DOHH2 (cell line): Measurements from ENCODE around the gene PRORP.

ENCODE experiments used
- H3F3A ChIP-seq: fragments of 200-600 bp; sonication (generic), shearing (Covaris generic); 2 replicates; pipeline ENCODE4 v1.6.0; 2016; ENCODE audit warnings: antibody characterized with exemption, mild to moderate bottlenecking; ENCODE audit not compliant: control insufficient read depth, insufficient read depth
- H3K27ac ChIP-seq: fragments of 200-600 bp; sonication (generic); 2 replicates; pipeline ENCODE4 v1.5.1; 2014; ENCODE audit warnings: low read depth, mild to moderate bottlenecking, low read length, moderate library complexity
- H3K27me3 ChIP-seq: fragments of 200-600 bp; sonication (generic); 2 replicates; pipeline ENCODE4 v1.6.1; 2014; ENCODE audit warnings: mild to moderate bottlenecking, low read length, mixed read lengths; ENCODE audit not compliant: control insufficient read depth
- H3K36me3 ChIP-seq: fragments of 200-600 bp; sonication (generic); 2 replicates; pipeline ENCODE4 v1.6.1; 2014; ENCODE audit warnings: mild to moderate bottlenecking, low read length, moderate library complexity, mixed read lengths; ENCODE audit not compliant: control insufficient read depth
- H3K4me1 ChIP-seq: fragments of 200-600 bp; sonication (generic); 2 replicates; pipeline ENCODE4 v1.6.1; 2014; ENCODE audit warnings: mild to moderate bottlenecking, low read length, mixed read lengths; ENCODE audit not compliant: control insufficient read depth
- H3K4me2 ChIP-seq: fragments of 200-600 bp; sonication (generic); 2 replicates; pipeline ENCODE4 v1.6.0; 2014; ENCODE audit warnings: mild to moderate bottlenecking, low read length, moderate library complexity
- H3K4me3 ChIP-seq: fragments of 200-600 bp; sonication (generic); 2 replicates; pipeline ENCODE4 v1.5.1; 2014; ENCODE audit warnings: mild to moderate bottlenecking, low read length, mixed read lengths
- H3K79me2 ChIP-seq: fragments of 200-600 bp; sonication (generic); 2 replicates; pipeline ENCODE4 v1.6.1; 2014; ENCODE audit warnings: mild to moderate bottlenecking, low read length, mixed read lengths; ENCODE audit not compliant: control insufficient read depth
- H3K9me2 ChIP-seq: fragments of 200-600 bp; sonication (generic); replicated peaks from 2 replicates; pipeline ENCODE4 v1.6.1; 2014; ENCODE audit warnings: mild to moderate bottlenecking, low read length, mixed read lengths; ENCODE audit not compliant: control insufficient read depth
- H3K9me3 ChIP-seq: fragments of 200-600 bp; sonication (generic); 2 replicates; pipeline ENCODE4 v1.6.1; 2014; ENCODE audit warnings: antibody characterized with exemption, low read length, mixed read lengths; ENCODE audit not compliant: control insufficient read depth, insufficient read depth
- H4K20me1 ChIP-seq: fragments of 200-600 bp; sonication (generic); 2 replicates; pipeline ENCODE4 v1.6.0; 2014; ENCODE audit warnings: low read depth, mild to moderate bottlenecking, antibody characterized with exemption, low read length, moderate library complexity; ENCODE audit not compliant: control insufficient read depth, insufficient read depth
- EZH2phosphoT487 ChIP-seq: fragments of 200-600 bp; sonication (generic); IDR thresholded peaks from 2 replicates; pipeline ENCODE4 v1.6.1; 2017; ENCODE audit warnings: borderline replicate concordance, mild to moderate bottlenecking, antibody characterized with exemption, low read length, moderate library complexity, mixed read lengths
- TF ChIP-seq, protein P1 (sequence below): fragments of 200-600 bp; sonication (generic); IDR thresholded peaks from one replicate; pipeline ENCODE4 v1.5.1; 2014; ENCODE audit warnings: antibody characterized with exemption, mild to moderate bottlenecking, low read depth, low read length; ENCODE audit not compliant: poor library complexity, severe bottlenecking

PRORP gene

DNA sequence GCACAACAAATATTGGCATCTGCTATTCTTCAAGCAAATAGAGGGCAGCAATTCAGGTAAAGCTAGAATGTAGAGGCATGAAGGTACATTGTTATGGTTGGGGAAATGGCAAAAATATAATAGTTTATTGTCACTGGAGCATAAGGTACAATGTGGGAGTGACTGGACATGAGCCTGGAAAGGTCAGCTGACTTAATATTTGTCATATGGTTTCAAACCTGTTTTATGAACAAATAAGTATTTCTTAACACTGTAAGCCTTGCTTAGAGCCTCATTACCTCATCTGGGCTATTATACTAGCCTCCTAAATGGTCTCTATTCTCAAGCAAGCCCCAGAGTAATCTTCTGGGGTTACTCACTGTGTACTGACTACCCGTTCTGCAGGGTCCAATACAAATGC, 42.6 kb upstream of the PRORP start:
- TF ChIP-seq, protein P1, sequence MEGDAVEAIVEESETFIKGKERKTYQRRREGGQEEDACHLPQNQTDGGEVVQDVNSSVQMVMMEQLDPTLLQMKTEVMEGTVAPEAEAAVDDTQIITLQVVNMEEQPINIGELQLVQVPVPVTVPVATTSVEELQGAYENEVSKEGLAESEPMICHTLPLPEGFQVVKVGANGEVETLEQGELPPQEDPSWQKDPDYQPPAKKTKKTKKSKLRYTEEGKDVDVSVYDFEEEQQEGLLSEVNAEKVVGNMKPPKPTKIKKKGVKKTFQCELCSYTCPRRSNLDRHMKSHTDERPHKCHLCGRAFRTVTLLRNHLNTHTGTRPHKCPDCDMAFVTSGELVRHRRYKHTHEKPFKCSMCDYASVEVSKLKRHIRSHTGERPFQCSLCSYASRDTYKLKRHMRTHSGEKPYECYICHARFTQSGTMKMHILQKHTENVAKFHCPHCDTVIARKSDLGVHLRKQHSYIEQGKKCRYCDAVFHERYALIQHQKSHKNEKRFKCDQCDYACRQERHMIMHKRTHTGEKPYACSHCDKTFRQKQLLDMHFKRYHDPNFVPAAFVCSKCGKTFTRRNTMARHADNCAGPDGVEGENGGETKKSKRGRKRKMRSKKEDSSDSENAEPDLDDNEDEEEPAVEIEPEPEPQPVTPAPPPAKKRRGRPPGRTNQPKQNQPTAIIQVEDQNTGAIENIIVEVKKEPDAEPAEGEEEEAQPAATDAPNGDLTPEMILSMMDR, result no peak
- no peak for TF ChIP-seq EZH2phosphoT487
- no peaks in the 10 kb centered on the region for H3K27me3 ChIP-seq
- no peak overlapping the region for H3K4me3 ChIP-seq
- H3K79me2 ChIP-seq, result no peaks in the 10 kb centered on the region
- H3K27ac ChIP-seq, result no peak overlapping the region
- H4K20me1 ChIP-seq, result no peaks in the 10 kb centered on the region
- no peaks in the 10 kb centered on the region for H3K9me2 ChIP-seq
- no peaks in the 10 kb centered on the region for H3K4me1 ChIP-seq
- no peaks in the 10 kb centered on the region for H3K9me3 ChIP-seq
- peaks cover 2% of the 10 kb centered on the region; the same call in 1 of the 2 replicates for H3K36me3 ChIP-seq
- no peak overlapping the region for H3K4me2 ChIP-seq
- peaks cover 3% of the 10 kb centered on the region; the same call in 1 of the 2 replicates for H3F3A ChIP-seq

DNA sequence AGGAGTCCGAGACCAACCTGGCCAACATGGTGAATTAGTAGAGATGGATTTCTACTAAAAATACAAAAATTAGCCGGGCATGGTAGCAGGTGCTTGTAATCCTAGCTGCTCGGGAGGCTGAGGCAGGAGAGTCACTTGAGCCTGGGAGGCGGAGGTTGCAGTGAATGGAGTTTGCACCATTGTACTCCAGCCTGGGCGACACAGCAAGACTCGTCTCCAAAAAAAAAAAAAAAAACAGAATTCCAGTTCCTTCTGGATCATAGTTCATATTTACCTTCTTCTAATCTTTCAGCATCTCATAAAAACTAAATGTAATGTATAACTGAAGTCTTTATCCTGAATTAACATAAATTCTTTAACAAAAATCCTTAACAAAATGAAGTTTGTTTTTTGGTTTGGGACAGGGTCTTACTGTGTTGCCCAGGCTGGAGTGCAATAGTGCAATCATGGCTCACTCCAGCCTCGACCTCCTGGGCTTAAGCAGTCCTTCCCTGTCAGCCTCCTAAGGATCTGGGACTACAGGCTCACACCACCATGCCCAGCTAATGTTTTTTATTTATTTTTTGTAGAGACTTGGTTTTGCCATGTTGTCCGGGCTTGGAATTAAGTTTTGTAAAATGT, 38.7 kb upstream of the PRORP start:
- no peaks in the 10 kb centered on the region for H3K9me3 ChIP-seq
- H3K27ac ChIP-seq, result no peak overlapping the region
- no peaks in the 10 kb centered on the region for H3K27me3 ChIP-seq
- H3K4me3 ChIP-seq, result no peak overlapping the region
- H3F3A ChIP-seq, result peaks cover 8% of the 10 kb centered on the region; the same call in 1 of the 2 replicates
- no peak for TF ChIP-seq EZH2phosphoT487
- TF ChIP-seq, protein P1, result no peak
- peaks cover 25% of the 10 kb centered on the region for H3K36me3 ChIP-seq
- no peak overlapping the region for H3K4me2 ChIP-seq
- no peaks in the 10 kb centered on the region for H3K4me1 ChIP-seq
- no peaks in the 10 kb centered on the region for H3K79me2 ChIP-seq
- H4K20me1 ChIP-seq, result no peaks in the 10 kb centered on the region
- H3K9me2 ChIP-seq, result no peaks in the 10 kb centered on the region

DNA sequence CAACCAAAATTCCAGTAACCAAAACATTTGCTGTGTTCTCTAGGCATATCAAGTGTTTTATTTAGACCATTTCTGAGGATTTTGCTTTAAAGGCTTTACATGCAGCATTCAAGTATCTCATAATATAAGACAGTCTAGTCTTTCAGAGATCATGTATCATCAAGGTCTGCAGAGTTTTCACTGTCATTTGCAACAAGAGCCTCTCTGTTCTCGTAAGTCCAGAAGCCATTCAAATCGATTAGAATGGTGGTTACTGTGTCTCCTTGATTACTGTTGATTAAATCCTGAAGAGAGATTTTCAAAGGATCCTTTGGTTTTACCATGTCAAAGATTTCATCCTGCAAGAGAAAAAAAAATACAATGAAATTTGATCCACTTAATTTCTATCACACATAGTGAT, 36.9 kb upstream of the PRORP start:
- Histone ChIP-seq H3K79me2 (no peaks in the 10 kb centered on the region), H3K36me3 (peaks cover 25% of the 10 kb centered on the region), H3K4me2 (no peak overlapping the region), H3K4me1 (no peaks in the 10 kb centered on the region), H3K27me3 (no peaks in the 10 kb centered on the region), H3K4me3 (no peak overlapping the region), H4K20me1 (no peaks in the 10 kb centered on the region), H3F3A (peaks cover 8% of the 10 kb centered on the region; the same call in 1 of the 2 replicates), H3K27ac (no peak overlapping the region), H3K9me3 (no peaks in the 10 kb centered on the region), H3K9me2 (no peaks in the 10 kb centered on the region)
- TF ChIP-seq EZH2phosphoT487, result no peak
- TF ChIP-seq, protein P1, result no peak
